Measurements from ENCODE around the gene GPALPP1.
A peak's percentile ranks its signal among the peaks of the same experiment; 100 is the strongest.
"Not testable (repeated sequence)": the region's sequence is repeated elsewhere in the genome, so short reads cannot be mapped to it uniquely, and the experiment has no call there.

Gene GPALPP1

GRCh38 chr13:45063261-45063860 lies 74.0 kb downstream of the GPALPP1 start:
- DNase-seq (ENCODE audit: low read depth): peak; percentile 17

GRCh38 chr13:45063889-45064288 lies 74.6 kb downstream of the GPALPP1 start:
- DNase-seq (ENCODE audit: low read depth): not testable (repeated sequence)

- DNase-seq (ENCODE audit: low read depth): no peak
Observed at GRCh38 chr13:45064889-45065288, 75.6 kb downstream of the GPALPP1 start.

GRCh38 chr13:45068036-45069001 lies 79.0 kb downstream of the GPALPP1 start:
- DNase-seq (ENCODE audit: low read depth): no peak

GRCh38 chr13:45073809-45074208 lies 84.5 kb downstream of the GPALPP1 start:
- DNase-seq (ENCODE audit: low read depth): no peak

- DNase-seq (ENCODE audit: low read depth): no peak
Observed at GRCh38 chr13:45074721-45075120, 85.4 kb downstream of the GPALPP1 start.

GRCh38 chr13:45078003-45078402 lies 88.7 kb downstream of the GPALPP1 start:
- DNase-seq (ENCODE audit: low read depth): no peak

All from fibroblast of the conjunctiva (primary cell).